K562 (cell line): ENCODE measurements around the gene ZFYVE28. TPM values are rescaled to one million over a fixed set of nuclear protein-coding genes. Genes with fewer than 3 reads are reported as not detected.
A peak's percentile ranks its signal among the peaks of the same experiment; 100 is the strongest.

ENCODE experiments used
- ETV6 ChIP-seq, 3 experiments: fragments of 150-350 bp in 1 of 3; sonication (generic) in 1 of 3; formaldehyde crosslinking in 1 of 3; IDR thresholded peaks; 2 replicates each; pipeline versions ENCODE4 v1.6.1 to v1.8.0; 2014 to 2022; ENCODE audit warnings: borderline replicate concordance in 2 of 3, low read depth in 2 of 3, antibody characterized with exemption in 1 of 3, low read length in 1 of 3, mild to moderate bottlenecking in 1 of 3, missing genetic modification reagents in 1 of 3
- KDM2B ChIP-seq: fragments of 250-450 bp; sonication (Bioruptor Pico); IDR thresholded peaks from 2 replicates; pipeline ENCODE4 v1.8.0; 2021; ENCODE audit warnings: mild to moderate bottlenecking, moderate library complexity
- MED1 ChIP-seq: sonication (generic); formaldehyde crosslinking; IDR thresholded peaks from 2 replicates; pipeline ENCODE4 v1.8.1; 2023; ENCODE audit warnings: missing genetic modification reagents, borderline replicate concordance
- MTA1 ChIP-seq: fragments of 450-650 bp; IDR thresholded peaks from 2 replicates; pipeline ENCODE4 v1.6.1; 2017; ENCODE audit warnings: borderline replicate concordance
- NEUROD1 ChIP-seq: fragments of 150-350 bp; IDR thresholded peaks from 2 replicates; pipeline ENCODE4 v1.6.1; 2014; ENCODE audit warnings: borderline replicate concordance, low read length, low read depth; ENCODE audit not compliant: partially characterized antibody
- PTRF ChIP-seq: fragments of 450-650 bp; IDR thresholded peaks from 2 replicates; pipeline ENCODE4 v1.6.1; 2016; ENCODE audit warnings: mild to moderate bottlenecking, missing genetic modification characterization, missing compliant biosample characterization
- PURB ChIP-seq: sonication (generic); formaldehyde crosslinking; IDR thresholded peaks from 2 replicates; pipeline ENCODE4 v1.9.0; 2021; ENCODE audit warnings: low read depth, mild to moderate bottlenecking, missing genetic modification reagents
- RBBP5 ChIP-seq: fragments of 200-600 bp; sonication (generic); IDR thresholded peaks from 2 replicates; pipeline ENCODE4 v1.6.1; 2012; ENCODE audit warnings: borderline replicate concordance, mild to moderate bottlenecking, low read length, control low read depth, inconsistent platforms; ENCODE audit not compliant: insufficient read depth, poor library complexity, severe bottlenecking
- TAF15 ChIP-seq: fragments of 200-400 bp; formaldehyde crosslinking; IDR thresholded peaks from 2 replicates; pipeline ENCODE4 v1.6.1; 2017; ENCODE audit warnings: mild to moderate bottlenecking, low read depth, low read length, moderate library complexity
- TCF7 ChIP-seq: sonication (generic); IDR thresholded peaks from 2 replicates; pipeline ENCODE4 v1.6.1; 2016; ENCODE audit warnings: antibody characterized with exemption, borderline replicate concordance
- ZC3H11A ChIP-seq: IDR thresholded peaks from 2 replicates; pipeline ENCODE4 v1.6.1; 2012; ENCODE audit warnings: low read depth, low read length, improper control_type of control experiment
- ZFP36 ChIP-seq: fragments of 150-350 bp; IDR thresholded peaks from 2 replicates; pipeline ENCODE4 v1.6.1; 2018; ENCODE audit warnings: low read length, low read depth; ENCODE audit not compliant: partially characterized antibody
- ZNF134 ChIP-seq: fragments of 250-450 bp; sonication (Bioruptor Pico); conservative IDR thresholded peaks from 2 replicates; pipeline ENCODE4 v1.4.0; 2020
- polyA plus RNA-seq, 8 experiments: library from polyadenylated mRNA; depleted of rRNA in 4 of 8; stranded (reverse) in 5 of 8; unstranded in 3 of 8; fragments of >200 nt; fragmentation: Nextera tagmentation in 2 of 8; fragmentation: Illumina TruSeq in 1 of 8; extraction: Ambion mirVana in 2 of 8; extraction: Trizol in 1 of 8; gene quantifications; 2 replicates each; pipeline versions ENCODE4 v1.2.1 to v1.2.3, GENCODE V29; 2011 to 2014; ENCODE audit warnings: inconsistent platforms in 1 of 8, missing spikeins in 1 of 8
- total RNA-seq, 7 experiments: library from RNA; depleted of rRNA in 6 of 7; stranded (reverse); fragments of >200 nt in 6 of 7; fragmentation: Illumina TruSeq in 2 of 7; extraction: Trizol in 2 of 7; gene quantifications; 2 replicates each; pipeline versions ENCODE4 v1.2.1 to v1.2.3, GENCODE V29; 2011 to 2021; ENCODE audit warnings: low replicate concordance in 1 of 7
- TF ChIP-seq, protein P1 (sequence below): fragments of 450-650 bp; IDR thresholded peaks from 2 replicates; pipeline ENCODE4 v1.7.0; 2016; ENCODE audit warnings: borderline replicate concordance
- TF ChIP-seq, protein P2 (sequence below): fragments of 250-450 bp; sonication (Bioruptor Pico); IDR thresholded peaks from 2 replicates; pipeline ENCODE4 v1.4.0; 2020; ENCODE audit warnings: mild to moderate bottlenecking, moderate library complexity
- TF ChIP-seq, protein P3 (sequence below), 2 experiments: fragments of 450-650 bp in 1 of 2; sonication (generic) in 1 of 2; formaldehyde crosslinking; conservative IDR thresholded peaks; 2 replicates each; pipeline versions ENCODE4 v1.4.0 to v1.8.1; 2020 to 2022; ENCODE audit warnings: mild to moderate bottlenecking in 1 of 2, missing genetic modification reagents in 1 of 2
- TF ChIP-seq, protein P4 (sequence below): sonication (generic); formaldehyde crosslinking; IDR thresholded peaks from 2 replicates; pipeline ENCODE4 v1.5.0; 2020; ENCODE audit warnings: missing genetic modification reagents

ZFYVE28 gene
- total and polyA plus RNA-seq, 9 of the 15 experiments (the other 6 are each of a cell fraction or from before 2014, with no cell fraction given), result 1.3 to 24.8 (median 8.9) TPM

DNA sequence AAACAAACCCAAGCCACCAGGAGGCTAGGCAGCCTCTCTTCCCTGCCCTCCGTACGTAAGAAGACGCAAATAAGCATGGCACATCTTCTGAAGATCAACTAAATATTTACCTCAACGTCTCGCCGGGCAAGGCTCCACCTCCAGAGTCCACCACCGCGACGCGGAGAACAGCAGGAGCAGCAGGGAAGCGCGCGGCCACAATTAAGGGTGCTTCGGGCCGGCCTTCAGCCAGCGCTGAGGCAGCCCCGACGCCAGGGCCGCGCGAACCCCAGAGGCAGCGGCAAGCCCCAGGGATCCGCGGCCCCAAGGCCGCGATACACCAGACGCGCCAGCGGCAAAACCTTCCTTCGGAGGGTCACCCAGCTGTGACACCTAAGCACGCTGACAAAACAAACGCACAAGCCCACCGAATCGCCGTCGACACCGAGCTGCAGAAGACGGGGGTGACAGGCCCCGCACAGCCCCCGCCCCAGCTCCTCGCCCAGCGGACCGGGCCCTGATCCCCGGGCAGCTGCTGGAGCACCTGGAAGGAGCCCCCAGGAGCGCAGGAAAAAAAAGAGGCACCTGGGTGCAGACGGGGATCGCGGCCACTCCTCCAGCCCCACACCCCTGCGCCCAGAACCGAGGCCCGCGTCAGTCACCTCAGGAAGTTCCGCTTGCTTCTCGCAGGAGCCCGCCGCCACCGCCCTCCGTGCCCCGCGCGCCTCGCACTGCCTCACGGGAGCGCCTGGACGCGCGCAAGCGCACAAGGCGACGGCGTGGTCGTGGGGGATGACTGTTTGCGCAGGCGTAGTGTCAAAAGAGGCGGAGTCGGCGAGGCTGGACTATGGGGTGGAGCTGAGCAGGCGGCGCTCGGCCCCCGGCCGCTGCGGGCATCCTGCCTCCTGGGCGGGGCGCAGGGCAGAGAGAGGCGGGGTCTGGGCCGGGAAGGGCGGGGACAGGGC, 176.8 kb downstream of the ZFYVE28 start, which contains the start of the genes HAUS3 and POLN (continued):
- TF ChIP-seq TCF7 (no peak), MTA1 (no peak), MED1 (no peak), ZNF134 (CRISPR knock-in tag) (no peak), ETV6 (IDR thresholded peaks at IDR 0.05; ENCODE audit: borderline replicate concordance in 1 of 2, low read depth in 2 of 2, low read length in 1 of 2) (no peak), ETV6 (CRISPR knock-in tag; IDR thresholded peaks at IDR 0.05; ENCODE audit: borderline replicate concordance) (no peak), KDM2B (CRISPR knock-in tag) (no peak), RBBP5 (peak; percentile 90), ZC3H11A (no peak), PTRF (tag) (no peak), PURB (CRISPR knock-in tag) (no peak), ZFP36 (no peak), NEUROD1 (peak; percentile 14), TAF15 (no peak)
- TF ChIP-seq, protein P1, sequence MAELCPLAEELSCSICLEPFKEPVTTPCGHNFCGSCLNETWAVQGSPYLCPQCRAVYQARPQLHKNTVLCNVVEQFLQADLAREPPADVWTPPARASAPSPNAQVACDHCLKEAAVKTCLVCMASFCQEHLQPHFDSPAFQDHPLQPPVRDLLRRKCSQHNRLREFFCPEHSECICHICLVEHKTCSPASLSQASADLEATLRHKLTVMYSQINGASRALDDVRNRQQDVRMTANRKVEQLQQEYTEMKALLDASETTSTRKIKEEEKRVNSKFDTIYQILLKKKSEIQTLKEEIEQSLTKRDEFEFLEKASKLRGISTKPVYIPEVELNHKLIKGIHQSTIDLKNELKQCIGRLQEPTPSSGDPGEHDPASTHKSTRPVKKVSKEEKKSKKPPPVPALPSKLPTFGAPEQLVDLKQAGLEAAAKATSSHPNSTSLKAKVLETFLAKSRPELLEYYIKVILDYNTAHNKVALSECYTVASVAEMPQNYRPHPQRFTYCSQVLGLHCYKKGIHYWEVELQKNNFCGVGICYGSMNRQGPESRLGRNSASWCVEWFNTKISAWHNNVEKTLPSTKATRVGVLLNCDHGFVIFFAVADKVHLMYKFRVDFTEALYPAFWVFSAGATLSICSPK, result no peak
- TF ChIP-seq, protein P2, sequence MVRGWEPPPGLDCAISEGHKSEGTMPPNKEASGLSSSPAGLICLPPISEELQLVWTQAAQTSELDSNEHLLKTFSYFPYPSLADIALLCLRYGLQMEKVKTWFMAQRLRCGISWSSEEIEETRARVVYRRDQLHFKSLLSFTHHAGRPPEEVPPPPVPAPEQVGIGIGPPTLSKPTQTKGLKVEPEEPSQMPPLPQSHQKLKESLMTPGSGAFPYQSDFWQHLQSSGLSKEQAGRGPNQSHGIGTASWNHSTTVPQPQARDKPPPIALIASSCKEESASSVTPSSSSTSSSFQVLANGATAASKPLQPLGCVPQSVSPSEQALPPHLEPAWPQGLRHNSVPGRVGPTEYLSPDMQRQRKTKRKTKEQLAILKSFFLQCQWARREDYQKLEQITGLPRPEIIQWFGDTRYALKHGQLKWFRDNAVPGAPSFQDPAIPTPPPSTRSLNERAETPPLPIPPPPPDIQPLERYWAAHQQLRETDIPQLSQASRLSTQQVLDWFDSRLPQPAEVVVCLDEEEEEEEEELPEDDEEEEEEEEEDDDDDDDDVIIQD (CRISPR knock-in tag), result no peak
- TF ChIP-seq, protein P3, sequence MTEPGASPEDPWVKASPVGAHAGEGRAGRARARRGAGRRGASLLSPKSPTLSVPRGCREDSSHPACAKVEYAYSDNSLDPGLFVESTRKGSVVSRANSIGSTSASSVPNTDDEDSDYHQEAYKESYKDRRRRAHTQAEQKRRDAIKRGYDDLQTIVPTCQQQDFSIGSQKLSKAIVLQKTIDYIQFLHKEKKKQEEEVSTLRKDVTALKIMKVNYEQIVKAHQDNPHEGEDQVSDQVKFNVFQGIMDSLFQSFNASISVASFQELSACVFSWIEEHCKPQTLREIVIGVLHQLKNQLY (CRISPR knock-in tag; conservative IDR thresholded peaks at IDR 0.05), result no peak
- TF ChIP-seq, protein P4, sequence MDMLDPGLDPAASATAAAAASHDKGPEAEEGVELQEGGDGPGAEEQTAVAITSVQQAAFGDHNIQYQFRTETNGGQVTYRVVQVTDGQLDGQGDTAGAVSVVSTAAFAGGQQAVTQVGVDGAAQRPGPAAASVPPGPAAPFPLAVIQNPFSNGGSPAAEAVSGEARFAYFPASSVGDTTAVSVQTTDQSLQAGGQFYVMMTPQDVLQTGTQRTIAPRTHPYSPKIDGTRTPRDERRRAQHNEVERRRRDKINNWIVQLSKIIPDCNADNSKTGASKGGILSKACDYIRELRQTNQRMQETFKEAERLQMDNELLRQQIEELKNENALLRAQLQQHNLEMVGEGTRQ (CRISPR knock-in tag), result no peak
